SW 1271 (cell line): ENCODE results near the gene COPB1.
"Not testable (repeated sequence)": the region's sequence is repeated elsewhere in the genome, so short reads cannot be mapped to it uniquely, and the experiment has no call there.

Experiments
- DNase-seq, 2 experiments: peaks; one replicate each; lab custom pipeline; 2025; lab: John Stamatoyannopoulos, UW

Gene COPB1, protein sequence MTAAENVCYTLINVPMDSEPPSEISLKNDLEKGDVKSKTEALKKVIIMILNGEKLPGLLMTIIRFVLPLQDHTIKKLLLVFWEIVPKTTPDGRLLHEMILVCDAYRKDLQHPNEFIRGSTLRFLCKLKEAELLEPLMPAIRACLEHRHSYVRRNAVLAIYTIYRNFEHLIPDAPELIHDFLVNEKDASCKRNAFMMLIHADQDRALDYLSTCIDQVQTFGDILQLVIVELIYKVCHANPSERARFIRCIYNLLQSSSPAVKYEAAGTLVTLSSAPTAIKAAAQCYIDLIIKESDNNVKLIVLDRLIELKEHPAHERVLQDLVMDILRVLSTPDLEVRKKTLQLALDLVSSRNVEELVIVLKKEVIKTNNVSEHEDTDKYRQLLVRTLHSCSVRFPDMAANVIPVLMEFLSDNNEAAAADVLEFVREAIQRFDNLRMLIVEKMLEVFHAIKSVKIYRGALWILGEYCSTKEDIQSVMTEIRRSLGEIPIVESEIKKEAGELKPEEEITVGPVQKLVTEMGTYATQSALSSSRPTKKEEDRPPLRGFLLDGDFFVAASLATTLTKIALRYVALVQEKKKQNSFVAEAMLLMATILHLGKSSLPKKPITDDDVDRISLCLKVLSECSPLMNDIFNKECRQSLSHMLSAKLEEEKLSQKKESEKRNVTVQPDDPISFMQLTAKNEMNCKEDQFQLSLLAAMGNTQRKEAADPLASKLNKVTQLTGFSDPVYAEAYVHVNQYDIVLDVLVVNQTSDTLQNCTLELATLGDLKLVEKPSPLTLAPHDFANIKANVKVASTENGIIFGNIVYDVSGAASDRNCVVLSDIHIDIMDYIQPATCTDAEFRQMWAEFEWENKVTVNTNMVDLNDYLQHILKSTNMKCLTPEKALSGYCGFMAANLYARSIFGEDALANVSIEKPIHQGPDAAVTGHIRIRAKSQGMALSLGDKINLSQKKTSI

DNA sequence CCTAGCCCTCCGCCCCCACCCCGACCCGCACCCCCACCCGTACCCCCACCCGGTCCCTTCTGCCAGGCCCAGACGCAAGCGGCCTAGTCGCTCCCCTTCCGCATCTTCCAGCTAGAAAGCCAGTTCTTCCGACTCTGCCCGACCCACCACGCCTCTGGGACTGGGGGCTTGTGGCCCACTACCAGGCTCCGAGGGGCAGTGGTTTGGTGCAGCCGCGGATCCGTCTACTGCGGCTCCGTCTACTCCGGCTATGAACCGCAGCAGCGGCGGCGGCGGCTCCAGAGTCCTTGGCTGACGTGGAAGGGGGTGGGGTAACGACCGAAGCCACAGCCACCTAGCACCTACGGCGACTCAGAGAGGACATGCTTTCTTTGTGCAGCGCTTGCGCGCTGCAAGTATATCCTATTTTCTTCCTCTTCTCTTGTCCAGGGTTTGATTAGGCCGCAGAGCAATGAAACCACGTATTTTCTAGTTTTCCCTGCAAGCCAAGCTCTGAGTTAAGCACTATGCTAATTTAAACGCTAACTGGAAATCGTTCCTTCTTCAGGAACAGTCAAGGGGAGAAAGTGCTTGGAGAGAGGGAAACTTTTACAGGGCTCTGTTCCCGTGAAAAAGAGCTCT, at the start of gene COPB1:
Gene COPB1, minus strand, starts transcription at position 252 of the 621 bp plus-strand sequence. CDS start 883 bp downstream, outside the sequence.
- peak; percentile 77 to 91 for DNase-seq

DNA sequence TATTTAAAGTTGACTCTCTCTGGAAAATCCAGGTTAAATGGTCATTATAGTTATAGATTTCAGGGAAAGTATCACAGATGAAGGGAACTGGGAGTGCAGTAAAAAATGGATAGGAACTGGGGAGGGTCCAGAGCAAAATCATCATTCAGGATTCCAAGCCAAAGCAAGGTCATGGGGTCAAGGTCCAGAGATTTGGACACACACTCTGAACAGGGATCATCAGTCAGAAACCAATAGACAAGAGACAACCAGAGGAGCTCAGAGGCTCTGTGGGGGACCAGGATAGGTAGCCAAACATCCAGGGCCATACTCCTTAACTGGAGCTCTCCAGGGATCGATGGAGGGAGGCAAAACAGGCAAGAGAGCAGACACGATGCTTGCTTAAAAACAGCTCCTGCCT, 47.8 kb upstream of the COPB1 start:
- DNase-seq: no peak

DNA sequence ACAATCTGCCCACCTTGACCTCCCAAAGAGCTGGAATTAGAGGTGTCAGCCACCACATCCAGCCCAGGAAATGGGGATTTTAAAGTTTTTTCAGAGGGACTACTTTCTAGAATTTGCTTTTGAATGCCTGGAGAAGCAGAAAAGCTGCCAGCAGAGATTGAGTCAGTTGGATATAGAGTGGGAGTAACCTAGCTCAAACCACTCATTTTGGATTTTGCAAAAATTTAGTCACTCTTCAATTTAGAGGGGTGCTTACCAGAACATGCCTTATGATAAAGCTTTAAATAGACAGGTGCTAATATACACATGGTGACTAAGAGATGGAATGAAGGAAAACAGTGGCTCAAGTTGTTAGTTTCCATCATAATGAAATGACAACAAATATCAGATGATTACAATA, 47.1 kb upstream of the COPB1 start:
- no peak for DNase-seq

GRCh38 chr11:14544611-14545010, 45.0 kb upstream of the COPB1 start:
- DNase-seq: no peak

DNA sequence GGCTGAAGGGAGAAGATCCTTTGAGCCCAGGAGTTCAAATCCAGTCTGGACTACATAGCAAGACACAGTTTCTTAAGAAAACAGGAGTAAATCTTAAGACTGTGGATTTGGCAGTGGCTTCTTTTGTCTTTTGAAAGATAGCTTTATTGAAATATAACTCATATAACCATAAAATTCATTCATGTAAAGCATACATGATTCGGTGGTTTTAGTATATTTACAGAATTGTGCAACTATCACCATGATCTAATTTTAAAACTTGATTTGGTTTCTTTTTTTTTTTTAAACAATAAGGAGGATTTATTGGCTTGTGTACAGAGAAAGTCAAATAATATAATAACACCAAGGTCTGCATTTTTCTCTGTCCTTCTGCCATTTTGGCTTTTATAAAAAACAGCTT, 43.6 kb upstream of the COPB1 start:
- no peak for DNase-seq

DNA sequence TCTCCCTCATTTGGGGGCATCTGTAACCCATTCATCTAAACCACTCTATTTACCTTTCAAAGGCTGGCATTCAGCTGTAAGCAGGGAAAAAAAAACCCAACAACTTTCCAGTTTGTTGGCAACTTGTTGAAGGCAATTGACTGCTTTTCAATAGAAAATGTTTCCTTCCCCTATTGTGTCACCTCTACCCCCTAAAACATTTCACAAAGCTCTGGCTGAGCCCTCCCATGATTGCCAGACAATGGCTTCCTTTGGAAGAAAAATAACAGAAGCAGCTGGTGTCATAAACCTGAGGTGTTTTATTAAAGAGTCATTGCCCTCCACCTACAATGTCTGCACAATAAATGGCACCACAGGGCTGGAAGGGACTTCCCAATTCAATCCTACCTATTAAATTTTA, 42.7 kb upstream of the COPB1 start:
- no peak for DNase-seq

GRCh38 chr11:14541192-14541947, 41.8 kb upstream of the COPB1 start:
- DNase-seq: no peak

GRCh38 chr11:14539982-14540421, 40.4 kb upstream of the COPB1 start:
- DNase-seq: no peak

DNA sequence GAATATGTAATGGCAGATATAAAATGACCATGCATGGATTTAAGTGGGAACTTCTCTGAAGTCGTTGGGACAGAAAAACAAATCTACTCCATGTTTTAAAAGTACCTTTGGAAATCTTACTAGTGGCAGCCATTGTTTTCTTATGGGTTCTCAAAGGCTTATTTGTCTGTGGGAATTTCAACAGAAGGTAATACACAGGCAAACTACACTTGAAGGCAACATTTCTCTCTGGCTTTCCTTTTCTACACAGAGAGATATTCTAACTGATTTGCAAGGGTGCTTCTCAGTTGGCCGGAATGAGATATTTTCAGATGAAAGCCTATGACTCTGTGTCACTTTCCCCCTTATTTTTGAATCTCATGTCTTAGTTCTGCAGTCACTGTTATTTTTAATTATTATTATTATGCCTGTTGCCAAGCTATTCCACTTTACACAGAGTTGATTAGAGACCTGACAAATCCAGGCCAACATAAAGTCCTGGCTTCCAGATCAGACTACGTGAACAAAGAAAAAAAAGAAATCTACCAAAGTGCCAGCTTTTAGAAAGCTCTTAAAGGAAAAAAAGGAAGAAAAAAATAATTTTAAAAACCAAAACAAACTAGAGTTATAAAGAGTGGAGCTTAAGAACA, 39.4 kb upstream of the COPB1 start:
- no peak for DNase-seq

DNA sequence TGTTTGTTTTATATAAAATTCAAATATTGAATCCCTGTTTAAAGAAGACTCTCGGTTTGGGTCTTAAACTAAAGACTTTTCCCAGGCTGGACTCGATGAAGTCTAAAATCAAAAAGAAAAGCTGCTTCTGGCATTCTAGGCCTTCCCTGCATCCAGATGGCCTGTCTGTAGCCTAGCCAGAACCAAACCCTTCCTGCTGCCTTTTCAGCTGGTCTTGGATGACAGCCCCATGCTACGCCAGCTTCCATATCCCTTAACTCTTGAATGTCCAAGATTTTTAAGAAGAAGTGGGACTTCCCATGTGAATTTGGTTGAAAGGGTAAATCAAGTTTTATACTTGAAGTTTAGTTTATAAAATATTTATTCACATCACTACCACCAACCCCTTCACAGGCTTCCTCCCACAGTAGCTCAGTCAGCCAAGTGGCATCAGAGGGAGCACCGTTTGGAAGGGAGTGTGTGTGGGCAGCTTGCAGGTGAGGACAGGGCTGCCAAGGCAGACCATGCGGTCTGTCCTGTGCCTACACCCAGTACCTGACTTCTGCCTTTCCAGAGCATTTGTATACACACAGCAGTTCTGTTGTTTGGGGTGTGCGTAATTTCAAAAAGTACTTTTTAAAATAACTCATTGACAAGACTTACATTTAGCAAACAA, 38.8 kb upstream of the COPB1 start:
- DNase-seq: no peak

DNA sequence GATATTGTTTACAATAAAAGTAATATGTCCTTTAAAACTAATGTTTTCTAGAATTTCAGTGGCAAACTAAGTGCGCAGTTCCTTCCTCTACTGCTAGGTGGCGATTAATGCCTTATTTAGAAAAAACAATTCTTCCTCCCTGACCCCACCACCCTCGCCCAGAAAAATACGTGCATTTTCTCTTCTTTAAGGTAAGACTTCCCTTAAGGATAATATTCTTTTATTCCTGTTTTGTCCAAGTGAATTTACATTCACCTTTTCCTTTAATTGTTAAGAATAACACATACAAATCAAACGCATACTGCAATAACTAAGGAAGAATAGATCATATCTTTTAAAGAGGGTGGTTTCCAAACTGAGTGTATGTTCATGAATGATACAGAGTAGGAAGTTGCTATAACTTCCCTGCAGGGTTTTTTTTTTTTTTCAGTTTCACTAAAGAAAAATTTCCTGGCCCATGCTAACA, 37.6 kb upstream of the COPB1 start:
- DNase-seq: peak in 1 of 2 experiments; percentile 40

DNA sequence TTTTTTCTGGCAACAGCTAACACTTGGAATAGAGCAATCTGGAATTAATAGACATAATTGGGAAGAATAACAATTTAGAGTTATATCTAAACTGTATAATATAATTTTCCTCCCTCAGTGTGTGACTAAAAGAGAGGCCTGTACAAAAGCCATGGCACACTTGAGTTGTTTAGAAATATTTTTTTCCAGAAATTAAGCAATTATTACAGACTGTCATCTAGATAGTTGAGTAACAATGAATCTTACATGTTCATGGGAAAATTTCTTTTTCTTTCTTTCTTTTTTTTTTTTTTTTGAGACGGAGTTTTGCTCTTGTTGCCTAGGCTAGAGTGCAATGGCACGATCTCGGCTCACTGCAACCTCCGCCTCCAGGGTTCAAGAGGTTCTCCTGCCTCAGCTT, 35.6 kb upstream of the COPB1 start:
- not testable (repeated sequence) for DNase-seq

DNA sequence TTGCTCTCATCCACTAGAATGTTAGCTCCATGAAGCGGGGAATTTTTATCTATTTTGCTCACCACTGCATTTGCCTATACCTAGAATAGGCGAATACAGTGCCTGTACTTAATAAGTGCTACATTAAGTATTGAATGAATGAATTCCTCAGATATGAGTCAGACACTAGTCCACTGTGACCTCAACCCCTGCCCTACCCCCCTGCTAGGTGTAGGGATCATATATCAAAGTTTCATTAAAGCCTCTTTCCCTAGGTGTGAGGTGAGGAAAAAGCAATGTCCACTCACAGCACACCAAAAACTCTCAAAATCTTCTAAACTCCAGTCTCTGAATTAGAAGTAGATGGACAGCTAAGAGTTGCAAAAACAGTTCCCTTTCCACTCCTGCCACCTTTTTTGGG, 30.3 kb upstream of the COPB1 start:
- DNase-seq: no peak

DNA sequence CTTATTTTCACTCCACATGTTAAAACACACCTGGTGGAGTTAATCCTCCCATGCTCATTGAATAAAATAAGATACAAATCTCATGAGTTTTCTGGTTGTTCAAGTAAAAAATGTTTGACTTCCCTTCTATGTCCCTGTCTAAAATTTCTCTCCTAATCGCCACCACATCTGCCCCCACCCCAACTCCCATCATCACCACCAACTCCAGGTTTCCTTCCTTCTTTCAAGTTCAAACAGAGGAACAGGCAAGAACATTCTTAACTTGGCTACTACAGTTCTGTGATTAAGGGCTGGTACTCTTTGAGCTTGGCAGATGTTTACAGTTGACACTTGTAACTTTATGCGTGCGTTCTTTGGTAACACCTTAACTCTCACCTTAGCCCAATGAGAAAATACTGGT, 29.7 kb upstream of the COPB1 start:
- no peak for DNase-seq

DNA sequence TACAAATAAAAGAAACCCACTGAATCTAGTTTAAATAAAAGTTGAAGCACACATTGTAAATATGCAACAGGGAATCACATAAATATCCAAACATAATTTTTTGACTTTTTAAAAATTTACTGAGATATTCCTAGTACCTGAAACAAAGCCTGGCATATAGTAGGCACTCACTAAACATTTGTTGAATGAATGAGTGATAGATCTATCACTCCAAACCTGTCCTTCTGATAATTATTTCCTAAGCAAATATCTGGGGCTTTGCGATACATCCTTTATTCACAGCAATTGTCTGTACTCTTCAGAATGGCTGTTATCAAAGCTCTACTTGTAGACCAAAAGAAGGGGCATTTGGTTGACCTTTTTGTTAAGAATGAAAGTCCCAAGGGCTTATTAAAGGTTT, 23.2 kb upstream of the COPB1 start:
- no peak for DNase-seq

DNA sequence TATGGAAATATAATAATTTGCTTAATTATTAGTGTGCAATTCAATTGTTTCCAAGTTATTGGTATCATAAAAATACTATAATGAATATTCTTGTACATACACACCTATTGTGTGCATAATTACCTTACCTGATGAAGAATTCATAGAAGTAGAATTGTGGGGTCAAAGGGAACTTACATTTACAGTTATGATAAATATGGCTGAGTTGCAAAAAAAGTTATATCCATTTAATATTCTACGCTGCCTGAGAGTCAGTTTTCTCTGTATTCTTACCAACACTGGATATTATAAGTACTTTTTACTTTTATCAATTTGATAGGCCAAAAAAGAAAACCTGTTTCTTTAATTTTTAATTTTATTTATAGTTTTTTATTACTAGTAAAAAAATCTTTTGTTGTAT, 22.6 kb upstream of the COPB1 start:
- no peak for DNase-seq

GRCh38 chr11:14520747-14521151, 21.1 kb upstream of the COPB1 start:
- no peak for DNase-seq

DNA sequence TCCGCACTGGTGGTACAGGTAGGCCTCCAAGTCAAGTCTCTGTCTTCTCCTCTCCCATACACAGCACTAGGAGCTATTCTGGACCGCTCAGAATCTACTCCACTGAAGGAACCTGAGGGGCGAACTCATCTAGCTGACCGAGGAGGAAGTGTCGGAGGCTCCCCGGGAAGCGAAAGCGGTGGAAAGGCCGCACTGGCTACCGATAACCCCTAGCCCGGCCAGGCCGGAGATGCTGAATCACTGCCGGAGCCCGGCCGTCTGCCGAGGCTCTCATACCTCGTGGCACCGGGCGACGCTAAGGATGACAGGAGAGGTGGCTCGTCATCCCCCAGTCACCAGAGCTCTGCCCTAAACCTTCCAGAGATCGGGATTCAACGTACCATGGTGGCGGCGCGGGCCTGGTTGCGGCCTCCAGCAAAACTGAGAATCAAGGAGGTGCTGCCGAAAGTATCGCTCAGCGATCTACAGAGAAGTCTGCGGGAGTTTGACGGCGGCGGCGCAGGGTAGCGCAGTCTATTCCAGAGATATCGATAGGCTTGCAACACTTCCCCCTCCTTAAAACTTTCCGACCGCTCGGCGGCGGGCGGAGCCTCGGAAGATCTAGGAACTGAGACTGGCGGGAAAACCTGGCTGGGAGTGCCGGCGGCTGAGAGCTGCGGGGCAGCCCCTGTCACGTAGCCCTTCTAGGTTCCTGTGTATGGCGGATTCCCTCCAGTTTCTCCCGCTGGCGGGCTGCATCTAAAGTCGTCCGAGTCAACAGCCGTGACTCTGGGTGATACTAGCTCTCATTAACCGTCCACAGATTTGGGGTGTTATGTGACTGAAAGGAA, 20.5 kb upstream of the COPB1 start, which contains the start of gene PSMA1:
Gene PSMA1, minus strand, starts transcription at position 470 of the 830 bp plus-strand sequence. Its CDS starts 87 bp downstream, at position 383.
- DNase-seq: peak; percentile 81 to 97

DNA sequence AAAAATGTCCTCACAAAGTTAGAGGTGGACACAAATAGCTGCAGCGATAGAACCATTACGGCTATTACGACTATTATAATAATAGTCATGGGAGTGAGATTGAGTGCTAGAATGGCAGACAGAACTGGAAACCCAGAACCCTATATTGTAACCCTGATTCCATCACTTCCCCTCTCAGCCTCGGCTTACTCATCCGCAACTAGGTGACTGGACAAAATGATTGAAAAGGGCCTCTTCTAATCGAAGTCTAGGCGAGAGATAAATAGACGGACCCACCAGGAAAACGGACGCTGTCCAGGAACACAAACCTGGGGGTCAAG, 19.9 kb upstream of the COPB1 start:
- DNase-seq: peak in 1 of 2 experiments; percentile 50

- no peak for DNase-seq
Observed at GRCh38 chr11:14518820-14519219, 19.2 kb upstream of the COPB1 start.
